Activated CD8-positive, alpha-beta memory T cell treated with anti-CD3 and anti-CD28 coated beads for 36 hours (primary cell): ENCODE data around the gene HOXA7. TPM values are rescaled to one million over a fixed set of nuclear protein-coding genes. Genes with fewer than 3 reads are reported as not detected.

Source experiments
- CTCF ChIA-PET: fragments of 350-600 bp; sonication (Branson Sonifier 250); formaldehyde crosslinking; loops from one replicate; lab custom pipeline; 2021; ENCODE audit warnings: antibody characterized with exemption; lab: Charles Lee
- POLR2A ChIA-PET: fragments of 350-600 bp; sonication (Branson Sonifier 250); formaldehyde crosslinking; loops from one replicate; lab custom pipeline; 2021; ENCODE audit warnings: antibody characterized with exemption; lab: Charles Lee
- total RNA-seq, 2 experiments: library from RNA; stranded (reverse); gene quantifications; one replicate each; pipeline ENCODE4 v1.2.3, GENCODE V29; 2021

The HOXA7 gene
- total RNA-seq, 2 experiments from 2014 or later = not detected

DNA sequence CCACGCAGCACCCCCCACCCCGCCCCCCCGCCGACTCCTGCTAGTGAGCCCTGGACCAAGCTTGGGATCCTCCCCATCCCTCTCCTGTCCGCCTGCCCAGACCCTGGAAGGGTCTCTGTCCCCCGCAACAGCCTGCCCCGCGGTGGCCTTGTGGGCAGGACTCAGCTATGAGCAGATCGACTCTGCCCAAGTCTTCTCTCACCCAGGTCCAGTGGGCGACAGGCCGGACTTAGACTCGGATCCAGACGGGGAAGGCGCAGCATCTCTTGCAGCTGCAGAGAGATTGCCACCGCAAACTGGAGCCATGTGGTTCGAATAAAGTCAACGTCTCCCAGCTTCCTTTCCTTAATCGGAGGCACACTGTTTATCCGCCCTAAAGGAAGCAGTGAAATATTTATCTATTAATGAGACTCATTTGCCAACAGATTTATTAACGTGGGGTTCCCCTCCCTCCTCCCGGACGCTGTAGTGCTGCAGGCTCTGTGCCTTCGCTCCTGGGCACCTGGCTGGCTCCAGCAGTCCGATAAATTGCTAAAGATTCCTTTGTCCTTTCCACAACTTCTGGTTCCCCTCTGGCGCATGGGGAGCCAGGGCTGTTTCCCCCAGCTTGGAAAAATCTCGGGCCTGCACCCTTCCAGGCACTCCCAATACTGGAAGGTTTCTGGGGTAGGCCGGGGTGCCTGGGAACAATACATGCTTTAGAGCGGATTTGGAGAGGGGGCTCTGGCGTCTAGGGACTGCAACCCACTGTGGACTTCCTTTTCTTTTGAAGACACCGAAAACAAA is 634 bp upstream of the HOXA7 start:
- CTCF ChIA-PET = interaction anchor here (0.6 to 1.1 kb wide), 5 partner anchors 10 to 474 kb away, joined by 3 to 4 read pairs (median 3); partner anchors contain the start of genes HOXA10, HOXA13 and HOXA6
- POLR2A ChIA-PET = no interaction called here

DNA sequence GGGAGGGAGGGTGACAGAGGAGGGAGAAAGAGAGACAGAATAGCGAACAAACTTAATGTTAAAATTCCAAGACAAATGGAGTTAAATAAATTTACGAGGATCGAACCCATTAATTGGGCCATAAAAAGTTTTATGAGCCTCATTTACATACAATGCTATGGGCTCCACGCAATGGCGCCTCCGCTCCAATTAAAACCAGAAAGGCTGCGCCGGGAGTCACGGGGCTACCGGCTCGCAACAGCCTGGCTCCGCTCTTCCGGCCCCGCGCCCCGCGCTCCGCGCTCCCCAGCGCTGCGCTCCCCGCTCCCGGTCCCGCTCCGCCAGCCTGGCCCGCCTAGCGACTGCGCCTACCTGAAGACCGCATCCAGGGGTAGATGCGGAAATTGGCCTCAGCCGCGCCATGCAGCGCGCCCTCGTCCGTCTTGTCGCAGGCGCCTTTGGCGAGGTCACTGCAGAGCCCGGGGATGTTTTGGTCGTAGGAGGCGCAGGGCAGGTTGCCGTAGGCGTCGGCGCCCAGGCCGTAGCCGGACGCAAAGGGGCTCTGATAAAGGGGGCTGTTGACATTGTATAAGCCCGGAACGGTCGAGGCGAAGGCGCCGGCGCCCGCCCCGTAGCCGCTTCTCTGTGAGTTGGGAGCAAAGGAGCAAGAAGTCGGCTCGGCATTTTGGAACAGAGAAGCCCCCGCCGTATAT is 513 bp downstream of the HOXA7 start:
- POLR2A ChIA-PET = no interaction called here
- CTCF ChIA-PET = interaction anchor here (0.7 to 2.0 kb wide), 4 partner anchors 9 to 18 kb away, joined by 3 to 8 read pairs (median 4); partner anchors contain the start of genes HOXA10, HOXA6 and HOXA9

DNA sequence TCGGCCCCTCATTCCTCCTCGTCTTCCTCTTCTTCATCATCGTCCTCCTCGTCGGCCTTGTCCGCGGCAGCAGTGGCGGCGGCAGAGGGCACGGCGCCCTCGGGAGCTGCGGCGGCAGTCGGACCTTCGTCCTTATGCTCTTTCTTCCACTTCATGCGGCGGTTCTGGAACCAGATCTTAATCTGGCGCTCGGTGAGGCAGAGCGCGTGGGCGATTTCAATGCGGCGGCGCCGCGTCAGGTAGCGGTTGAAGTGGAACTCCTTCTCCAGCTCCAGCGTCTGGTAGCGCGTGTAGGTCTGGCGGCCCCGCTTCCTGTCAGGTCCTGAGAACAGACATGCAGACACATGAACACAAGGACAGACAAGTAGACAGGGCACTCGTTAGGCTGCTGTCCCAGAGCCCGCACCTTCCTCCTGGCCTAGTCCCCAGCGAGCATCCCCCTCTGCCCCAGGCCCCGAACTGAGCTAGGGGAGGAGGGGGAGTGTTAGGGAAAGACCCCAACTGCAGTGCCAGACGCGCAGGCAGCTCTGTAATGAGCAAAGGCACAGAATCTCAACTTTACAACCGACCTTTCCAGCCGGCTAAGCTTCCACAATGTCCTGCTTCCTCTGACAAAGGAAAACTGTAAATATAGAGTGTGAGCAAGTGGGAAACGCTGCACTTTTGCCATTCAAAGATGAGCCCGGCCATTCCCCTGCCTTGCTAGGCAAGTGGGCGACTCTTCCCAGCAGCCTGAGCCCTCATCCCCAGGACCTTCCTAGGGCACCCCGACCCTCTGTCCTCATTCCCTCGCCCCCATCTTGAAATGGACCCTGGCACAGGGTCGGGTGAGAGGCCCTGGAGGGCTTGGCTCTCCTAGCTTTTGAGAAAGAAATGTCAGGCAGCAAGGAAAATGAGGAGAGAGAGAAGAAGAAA is 1.3 kb downstream of the HOXA7 start:
- POLR2A ChIA-PET = no interaction called here
- CTCF ChIA-PET = interaction anchor here (2.0 kb wide), 1 partner anchor 10 kb away, joined by 8 read pairs; the partner anchor contains the start of gene HOXA9

DNA sequence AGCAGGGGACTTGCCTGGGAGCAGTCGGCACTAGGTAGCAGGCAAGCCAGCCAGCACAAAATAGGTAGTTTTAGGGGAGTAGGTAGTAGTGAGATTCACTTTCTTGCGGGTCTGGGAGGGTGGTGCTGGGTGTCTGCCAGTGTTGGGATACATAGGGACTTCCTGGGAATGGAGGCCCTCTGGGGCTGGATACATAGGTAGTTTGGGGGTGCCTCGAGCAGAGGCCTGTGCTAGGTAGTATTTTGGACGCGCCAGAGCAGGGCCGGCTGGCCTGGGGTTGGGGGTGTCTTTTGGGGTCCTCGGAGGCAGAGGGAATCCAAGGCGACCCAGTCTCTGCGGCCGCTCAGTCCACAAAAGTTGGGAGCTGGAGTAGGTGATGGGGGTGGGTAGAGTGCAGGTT is 2.1 kb downstream of the HOXA7 start:
- ChIA-PET POLR2A (no interaction called here), CTCF (interaction anchor here (2.0 kb wide), 1 partner anchor 11 kb away, joined by 8 read pairs; the partner anchor contains the start of gene HOXA9)

DNA sequence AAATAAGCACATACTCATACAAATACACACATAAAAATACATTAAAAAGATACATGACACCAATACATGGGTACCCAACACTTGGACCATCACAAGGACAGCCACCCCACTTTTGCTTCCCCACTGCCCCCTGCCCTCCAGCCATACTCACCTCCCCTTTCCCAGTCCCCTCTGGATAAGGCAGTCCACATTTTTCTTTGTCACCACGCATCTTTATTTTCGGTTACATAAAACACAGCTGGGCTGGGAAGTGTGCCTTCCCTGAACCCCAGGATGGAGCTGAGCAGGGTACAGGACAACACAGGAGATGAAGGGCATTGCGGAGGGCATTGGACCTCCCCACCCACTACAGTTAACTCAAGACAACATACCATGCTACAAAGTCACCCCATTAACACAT is 2.9 kb downstream of the HOXA7 start:
- ChIA-PET POLR2A (no interaction called here), CTCF (no interaction called here)

DNA sequence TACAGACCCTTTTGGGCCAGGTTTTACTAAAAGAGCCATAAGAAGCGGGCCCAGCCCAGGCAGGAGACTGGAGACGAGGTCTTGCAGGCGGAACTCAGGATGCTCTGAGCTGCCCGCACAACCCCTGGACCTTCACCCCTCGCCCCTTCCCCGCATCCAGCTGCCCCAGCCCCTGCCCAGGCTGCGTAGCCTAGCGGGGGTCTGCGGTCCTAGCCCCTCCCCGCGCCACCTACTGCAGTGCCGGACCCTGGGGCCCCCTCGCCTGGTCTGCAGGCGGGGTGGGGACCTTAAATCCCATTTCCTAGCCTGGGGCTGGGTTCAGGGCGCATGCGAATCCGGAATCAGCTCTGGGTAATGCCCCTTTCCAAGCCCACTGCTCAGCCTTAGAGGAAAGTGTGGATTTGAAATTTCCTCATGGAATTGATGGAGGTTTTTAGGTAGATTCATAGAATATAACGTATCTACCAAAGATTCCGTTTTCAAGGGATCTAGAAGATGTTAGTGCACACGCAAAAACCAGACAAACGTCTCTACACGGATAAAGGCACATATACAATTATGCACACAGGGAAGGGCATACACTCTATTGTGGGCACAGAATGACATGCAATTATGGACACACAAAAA is 3.5 kb downstream of the HOXA7 start:
- POLR2A ChIA-PET = no interaction called here
- CTCF ChIA-PET = interaction anchor here (1.0 to 1.4 kb wide), 2 partner anchors 8 to 38 kb away, joined by 3 to 7 read pairs; no protein-coding TSS in a partner anchor

DNA sequence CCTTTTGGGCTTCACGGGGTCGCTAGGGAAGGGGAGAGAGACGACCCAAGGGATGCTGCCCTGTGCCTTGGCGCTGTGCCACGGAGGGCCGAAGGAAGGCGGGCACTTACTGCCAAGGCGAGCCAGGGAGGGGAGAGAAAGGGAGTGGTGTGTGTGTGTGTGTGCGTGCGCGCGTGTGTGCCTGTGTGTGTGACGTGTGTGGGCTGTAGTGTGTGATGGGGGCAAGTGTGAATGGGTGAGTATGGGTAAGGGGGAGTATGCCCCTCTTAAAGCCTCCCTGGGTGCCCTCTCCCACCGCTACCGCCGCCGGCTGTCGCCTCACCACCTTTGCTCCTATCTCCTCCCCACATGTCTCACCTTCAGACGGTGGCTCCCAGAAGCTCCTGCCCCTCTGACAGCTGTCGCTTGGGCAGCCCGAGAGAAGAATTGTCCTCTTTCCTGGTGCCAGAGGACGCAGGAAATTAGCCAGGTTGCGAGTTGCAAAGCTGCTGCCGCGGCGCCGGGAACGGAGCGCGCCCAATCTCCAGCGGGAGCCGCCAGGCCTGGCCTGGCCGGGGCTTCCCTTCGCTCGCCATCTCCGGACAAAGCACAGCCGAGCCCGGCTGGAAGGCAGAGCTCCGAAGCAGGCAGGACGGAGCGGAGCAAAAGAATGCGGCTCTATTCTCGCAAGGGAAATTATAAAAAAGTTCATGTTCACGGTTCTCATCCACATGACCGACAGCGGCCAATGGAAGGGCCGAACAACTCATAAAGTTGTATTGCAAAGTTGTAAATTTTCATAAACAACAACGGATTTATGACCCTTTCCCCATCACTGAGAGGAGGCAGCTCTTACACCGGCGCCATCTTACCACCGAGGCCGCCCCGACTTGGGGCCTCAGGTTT is 4.3 kb downstream of the HOXA7 start, which contains the start of gene HOXA3:
Gene HOXA3, minus strand, starts transcription at position 653 of the 885 bp plus-strand sequence. CDS start 41,943 bp downstream, outside the sequence.
- ChIA-PET POLR2A (no interaction called here), CTCF (interaction anchor here (1.0 to 1.6 kb wide), 5 partner anchors 9 to 39 kb away, joined by 3 to 7 read pairs (median 5); partner anchors contain the start of gene HOXA4)

DNA sequence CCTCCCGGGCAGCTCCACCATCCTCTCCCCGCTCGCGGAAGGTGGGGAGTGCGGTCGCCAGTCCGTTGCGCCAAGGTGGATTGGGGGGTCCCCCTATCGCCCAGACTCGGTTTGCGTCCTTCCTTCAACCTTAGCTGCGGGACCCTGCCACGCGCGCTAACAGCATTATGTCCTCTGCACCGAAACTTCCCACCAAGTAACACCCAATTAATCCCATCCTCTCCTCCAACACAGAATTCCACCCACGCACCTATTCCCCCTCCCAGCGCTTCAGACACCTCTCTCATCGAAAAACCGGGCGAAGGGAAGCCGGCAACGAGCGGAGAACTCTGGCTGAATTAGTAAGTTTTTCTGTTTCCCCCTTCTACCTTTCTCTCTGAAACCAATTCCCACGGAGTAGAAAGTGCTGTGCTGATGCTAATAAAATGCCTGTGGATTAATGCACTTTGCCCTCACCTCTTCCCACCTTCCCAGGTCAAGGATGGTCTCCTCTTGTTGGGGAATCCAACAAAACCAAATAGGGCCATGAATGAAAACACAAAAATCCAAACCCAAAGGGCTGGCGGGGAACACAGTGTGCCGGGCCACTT is 5.0 kb downstream of the HOXA7 start:
- CTCF ChIA-PET = interaction anchor here (1.0 to 1.6 kb wide), 8 partner anchors 10 to 469 kb away, joined by 3 to 6 read pairs (median 4); partner anchors contain the start of gene HOXA4
- POLR2A ChIA-PET = no interaction called here

DNA sequence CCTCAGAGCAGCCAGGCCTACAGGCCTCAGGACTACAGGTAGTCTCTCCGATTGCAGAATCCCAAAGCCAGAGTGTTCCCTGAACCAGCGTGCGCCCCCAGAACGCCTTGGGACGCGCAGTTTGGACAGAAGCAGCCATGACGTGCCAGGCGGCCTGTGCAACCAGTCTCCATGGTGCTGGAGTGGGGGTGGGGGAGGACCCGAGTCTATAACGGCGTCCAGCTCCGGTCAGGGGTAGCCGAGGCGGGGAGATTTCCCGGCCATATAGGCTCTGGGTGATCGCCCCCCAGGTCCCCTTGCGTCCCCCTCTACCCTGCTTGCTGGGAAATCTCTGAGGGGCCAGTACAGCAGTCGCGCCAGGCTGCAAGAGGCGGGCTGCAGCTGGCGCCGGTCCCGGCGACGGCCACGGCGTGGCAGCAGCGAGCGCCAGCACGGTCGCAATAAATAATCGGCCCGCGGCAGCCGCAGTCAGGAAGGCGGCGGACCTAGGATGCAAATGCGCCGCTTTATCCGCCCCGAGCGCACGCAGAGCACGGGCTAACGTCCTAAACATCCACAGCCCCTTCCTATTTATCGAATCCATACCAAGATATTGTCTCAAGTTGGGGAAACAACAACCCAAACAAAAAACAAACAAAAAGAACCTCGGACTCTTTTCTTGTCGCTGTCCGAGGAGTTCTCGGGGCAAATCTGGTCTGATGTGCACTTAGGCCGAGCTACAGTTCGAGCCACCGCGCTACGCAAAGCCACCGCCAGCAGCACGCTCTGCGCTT is 5.7 kb downstream of the HOXA7 start:
- ChIA-PET POLR2A (no interaction called here), CTCF (interaction anchor here (1.0 to 1.6 kb wide), 9 partner anchors 10 to 468 kb away, joined by 3 to 6 read pairs (median 4); partner anchors contain the start of genes HOXA11 and HOXA4)

DNA sequence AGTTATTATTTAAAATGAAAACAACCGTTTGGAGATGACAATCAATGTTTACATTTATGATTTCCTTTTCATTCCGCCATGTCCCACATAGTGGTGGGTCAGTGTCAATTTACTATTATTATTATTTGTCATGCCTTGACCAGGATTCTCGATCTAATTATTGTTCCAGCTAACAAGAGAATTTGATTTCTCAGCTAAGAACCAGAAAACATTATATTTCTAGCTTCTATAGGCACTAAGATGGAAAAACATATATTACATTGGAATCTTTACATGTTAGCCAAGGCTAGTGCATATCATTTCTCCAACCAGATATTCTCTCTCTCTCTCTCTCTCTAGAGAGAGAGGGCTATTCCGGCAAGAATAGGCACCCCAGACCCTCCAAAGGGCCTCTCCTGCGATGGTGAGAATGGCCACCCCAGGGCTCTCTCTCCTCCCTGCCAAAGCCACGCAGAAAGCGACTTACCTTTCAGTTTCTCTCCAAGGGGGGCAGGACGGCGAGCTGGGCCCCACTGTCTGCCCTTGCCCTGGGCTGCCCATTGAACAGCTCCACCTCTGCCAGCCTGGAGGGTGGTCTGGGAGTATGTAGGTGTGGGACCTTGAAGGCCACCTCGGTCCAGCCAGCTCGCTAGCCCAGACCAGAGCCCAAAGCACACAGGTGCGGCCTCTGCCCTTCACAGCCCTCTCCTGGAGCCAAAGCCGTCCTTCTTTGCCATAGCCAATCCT is 6.5 kb downstream of the HOXA7 start:
- CTCF ChIA-PET = interaction anchor here (0.8 to 1.6 kb wide), 10 partner anchors 9 to 468 kb away, joined by 3 to 6 read pairs (median 4); partner anchors contain the start of genes HOXA11 and HOXA4
- POLR2A ChIA-PET = no interaction called here

DNA sequence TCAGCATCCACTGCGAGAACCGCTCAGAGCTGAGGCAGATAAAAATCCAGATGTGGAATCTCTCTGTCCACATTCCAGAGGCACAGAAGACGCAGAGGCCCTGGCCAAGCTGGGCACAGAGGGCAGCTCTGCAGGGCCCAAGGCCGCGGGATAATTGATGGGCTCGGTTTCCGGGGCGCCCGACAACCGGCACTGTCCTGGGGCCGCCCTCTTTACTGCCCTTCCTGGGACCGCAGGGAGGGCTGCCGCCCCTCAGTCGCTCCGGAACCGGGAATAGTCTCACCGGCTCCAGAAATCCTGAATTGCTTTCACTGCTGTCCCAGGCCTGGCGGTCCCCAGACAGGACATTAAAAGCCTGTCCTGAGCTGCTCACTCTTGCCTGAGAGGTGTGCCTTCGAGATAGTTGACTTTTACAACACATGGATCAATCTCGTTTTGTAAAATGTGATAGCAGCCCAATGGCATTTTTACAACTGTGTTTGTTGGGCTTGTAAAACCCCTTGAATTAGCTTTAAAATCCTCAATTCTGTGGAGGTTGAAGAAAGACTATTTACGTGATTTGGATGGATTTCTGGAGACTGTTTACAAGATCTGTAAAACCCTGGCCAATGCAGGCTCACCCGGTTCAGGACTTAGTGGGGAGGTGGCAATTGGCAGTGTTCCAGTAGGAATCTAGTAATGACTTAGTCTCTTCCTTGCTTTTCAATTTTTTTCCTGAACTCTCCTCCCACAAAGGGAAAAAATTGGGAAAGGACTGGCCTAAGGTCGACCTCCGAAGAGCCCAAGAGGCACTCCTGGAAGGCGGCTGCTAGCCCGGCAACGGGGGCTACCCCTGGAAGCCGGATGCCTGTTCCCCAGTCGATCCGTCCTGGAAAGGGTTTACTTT is 7.5 kb downstream of the HOXA7 start:
- ChIA-PET POLR2A (no interaction called here), CTCF (interaction anchor here (0.7 to 1.2 kb wide), 4 partner anchors 8 to 35 kb away, joined by 3 to 4 read pairs (median 4); partner anchors contain the start of gene HOXA11)

DNA sequence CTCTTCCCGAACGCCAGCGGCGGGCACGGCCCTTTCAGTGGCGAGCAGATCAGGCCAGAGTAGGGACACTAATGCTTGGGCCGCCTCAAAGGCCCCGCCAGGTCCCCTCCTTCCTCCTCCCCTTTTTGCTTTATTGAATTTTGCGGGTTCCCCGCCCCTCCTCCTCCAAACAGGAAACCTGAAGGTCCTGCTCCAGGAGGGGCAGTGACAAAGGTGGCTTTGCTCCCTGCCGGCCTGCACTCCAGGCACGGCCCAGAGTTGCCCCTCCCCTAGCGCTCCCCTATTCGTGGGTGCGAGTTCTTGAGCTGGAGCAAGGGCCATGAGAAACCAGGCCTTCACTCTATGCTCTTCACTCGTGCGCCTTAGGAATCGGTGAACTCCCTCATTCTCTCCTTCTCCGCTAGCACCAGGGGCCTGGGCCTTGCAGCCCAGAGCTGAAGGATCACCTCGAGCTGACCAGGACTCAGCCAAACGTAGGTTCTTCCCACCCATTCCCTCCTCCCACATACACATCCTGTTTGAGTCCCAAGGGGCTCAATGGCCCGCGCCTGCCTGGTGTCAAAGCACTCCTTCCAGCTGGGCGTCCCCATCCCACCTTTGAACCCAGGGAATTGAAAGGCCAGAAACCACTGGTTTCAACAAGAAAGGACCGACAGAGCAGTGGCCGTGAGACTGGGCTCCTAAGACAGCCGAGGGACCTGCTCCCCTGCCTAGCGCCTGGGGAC is 8.3 kb downstream of the HOXA7 start:
- POLR2A ChIA-PET = no interaction called here
- CTCF ChIA-PET = interaction anchor here (0.7 to 1.0 kb wide), 2 partner anchors 13 kb away, joined by 3 read pairs; no protein-coding TSS in a partner anchor

DNA sequence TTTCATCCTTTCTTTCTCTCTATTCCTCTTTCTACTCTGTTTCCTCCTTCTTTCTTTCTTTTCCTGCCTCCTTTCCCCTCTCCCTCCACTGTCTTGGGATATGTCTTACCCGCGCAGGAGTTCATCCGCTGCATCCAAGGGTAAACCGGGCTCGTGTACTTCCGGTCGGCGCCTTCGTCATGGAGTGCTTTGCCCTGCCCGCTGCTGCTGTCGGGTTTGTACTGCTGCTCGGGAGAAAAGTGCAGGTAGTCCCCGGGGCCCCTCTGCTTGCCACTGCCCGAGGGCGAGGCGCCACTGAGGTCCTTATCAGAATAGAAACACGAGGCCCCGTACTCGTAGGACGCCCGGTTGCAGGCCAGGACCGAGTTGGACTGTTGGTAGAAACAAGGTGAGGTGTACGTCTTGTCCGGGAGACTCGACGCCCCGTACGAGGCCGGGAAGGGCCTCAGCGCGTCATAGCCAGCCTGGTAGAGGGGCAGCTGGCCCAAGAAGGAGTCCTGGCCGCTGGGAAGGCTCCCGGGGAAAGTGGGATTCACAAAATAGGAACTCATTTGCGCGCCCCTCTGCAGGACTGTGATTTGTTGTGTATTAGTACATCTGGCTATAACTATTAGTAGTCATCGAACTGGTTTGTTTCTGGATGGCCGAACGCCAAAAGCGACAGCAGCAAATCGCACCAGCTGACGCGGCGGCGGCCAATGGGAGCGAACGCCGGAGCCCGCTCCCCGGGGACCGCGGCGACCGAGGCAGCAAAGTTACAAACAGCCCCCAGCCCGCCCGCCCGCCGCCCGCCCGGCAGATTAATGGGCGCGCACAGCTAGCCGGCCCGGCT is 9.1 kb downstream of the HOXA7 start, which contains the start of gene HOXA6:
Gene HOXA6, minus strand, starts transcription at position 576 of the 832 bp plus-strand sequence. Its CDS starts 25 bp downstream, at position 551.
- ChIA-PET CTCF (interaction anchor here (1.0 to 1.4 kb wide), 2 partner anchors 9 to 14 kb away, joined by 3 to 4 read pairs; partner anchors contain the start of gene HOXA7), POLR2A (no interaction called here)
